GM18520 (cell line): ENCODE measurements around the gene ILF3.

Experiments
- ATAC-seq: cut with Tn5 transposase; IDR thresholded peaks from one replicate; pipeline ENCODE4 v1.9.1; 2021; ENCODE audit not compliant: unreplicated experiment

The ILF3 gene

GRCh38 chr19:10694706-10695307 lies 40.7 kb downstream of the ILF3 start:
- no peak for ATAC-seq

GRCh38 chr19:10695401-10696398 lies 41.6 kb downstream of the ILF3 start:
- peak; percentile 62 for ATAC-seq

- no peak for ATAC-seq
Measured at GRCh38 chr19:10699650-10700335, 45.6 kb downstream of the ILF3 start.

- ATAC-seq = peak; percentile 13
Measured at GRCh38 chr19:10701955-10702525, 47.9 kb downstream of the ILF3 start.

- no peak for ATAC-seq
Measured at GRCh38 chr19:10706990-10707389, 52.8 kb downstream of the ILF3 start.

GRCh38 chr19:10707440-10707839 lies 53.3 kb downstream of the ILF3 start:
- ATAC-seq = no peak

- no peak for ATAC-seq
Measured at GRCh38 chr19:10708291-10708690, 54.1 kb downstream of the ILF3 start.

- no peak for ATAC-seq
Measured at GRCh38 chr19:10712045-10712444, 57.9 kb downstream of the ILF3 start.

- ATAC-seq = no peak
Measured at GRCh38 chr19:10712754-10713153, 58.6 kb downstream of the ILF3 start.

GRCh38 chr19:10713317-10713716 lies 59.2 kb downstream of the ILF3 start:
- ATAC-seq = no peak

GRCh38 chr19:10717054-10717355 lies 62.9 kb downstream of the ILF3 start:
- ATAC-seq = no peak

GRCh38 chr19:10717356-10718204 lies 63.4 kb downstream of the ILF3 start, which contains the start of gene DNM2:
DNM2 (plus strand) TSS chr19:10718079; CDS start chr19:10718243, 164 bp downstream.
- peak; percentile 85 for ATAC-seq

GRCh38 chr19:10718205-10719196 lies 64.4 kb downstream of the ILF3 start:
- ATAC-seq = peak; percentile 3

GRCh38 chr19:10719466-10719961 lies 65.4 kb downstream of the ILF3 start:
- ATAC-seq = no peak

GRCh38 chr19:10720607-10721125 lies 66.5 kb downstream of the ILF3 start:
- no peak for ATAC-seq

- no peak for ATAC-seq
Measured at GRCh38 chr19:10723591-10723990, 69.4 kb downstream of the ILF3 start.

GRCh38 chr19:10724573-10725071 lies 70.5 kb downstream of the ILF3 start:
- ATAC-seq = no peak

- ATAC-seq = no peak
Measured at GRCh38 chr19:10725415-10725814, 71.3 kb downstream of the ILF3 start.

GRCh38 chr19:10726268-10726667 lies 72.1 kb downstream of the ILF3 start:
- ATAC-seq = no peak
